GM19025 (cell line): ENCODE results near the gene CDK14.

Experiments
- ATAC-seq: cut with Tn5 transposase; IDR thresholded peaks from one replicate; pipeline ENCODE4 v1.9.1; 2021; ENCODE audit warnings: mild to moderate bottlenecking, low read depth, moderate library complexity; ENCODE audit not compliant: unreplicated experiment

The CDK14 gene

GRCh38 chr7:91030680-91031380, 434.7 kb downstream of the CDK14 start:
- ATAC-seq, result no peak

- no peak for ATAC-seq
Measured at GRCh38 chr7:91031757-91032156, 435.6 kb downstream of the CDK14 start.

- ATAC-seq, result no peak
Measured at GRCh38 chr7:91033574-91033973, 437.5 kb downstream of the CDK14 start.

GRCh38 chr7:91034459-91035368, 438.6 kb downstream of the CDK14 start:
- ATAC-seq, result no peak

- ATAC-seq, result peak; percentile 75
Measured at GRCh38 chr7:91039033-91039432, 442.9 kb downstream of the CDK14 start.

DNA sequence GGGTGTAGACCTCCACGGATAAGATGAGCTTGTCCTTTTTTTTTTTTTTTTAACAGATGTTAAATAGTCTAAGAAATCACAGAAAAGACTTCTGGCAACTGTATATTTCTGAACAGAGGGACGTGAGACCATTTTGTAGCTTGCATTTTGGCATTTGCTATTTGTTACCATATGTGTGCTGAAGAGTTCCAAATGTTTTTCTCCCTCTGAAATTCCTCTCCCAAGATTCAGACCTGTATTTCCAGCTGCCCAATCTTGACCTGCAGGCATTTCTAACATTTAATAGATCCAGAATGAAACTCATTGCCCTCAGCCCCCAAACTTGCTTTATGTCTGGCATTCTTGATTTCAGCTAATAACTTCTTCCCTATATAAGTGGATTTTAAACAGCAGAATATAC, 445.0 kb downstream of the CDK14 start:
- ATAC-seq, result no peak

DNA sequence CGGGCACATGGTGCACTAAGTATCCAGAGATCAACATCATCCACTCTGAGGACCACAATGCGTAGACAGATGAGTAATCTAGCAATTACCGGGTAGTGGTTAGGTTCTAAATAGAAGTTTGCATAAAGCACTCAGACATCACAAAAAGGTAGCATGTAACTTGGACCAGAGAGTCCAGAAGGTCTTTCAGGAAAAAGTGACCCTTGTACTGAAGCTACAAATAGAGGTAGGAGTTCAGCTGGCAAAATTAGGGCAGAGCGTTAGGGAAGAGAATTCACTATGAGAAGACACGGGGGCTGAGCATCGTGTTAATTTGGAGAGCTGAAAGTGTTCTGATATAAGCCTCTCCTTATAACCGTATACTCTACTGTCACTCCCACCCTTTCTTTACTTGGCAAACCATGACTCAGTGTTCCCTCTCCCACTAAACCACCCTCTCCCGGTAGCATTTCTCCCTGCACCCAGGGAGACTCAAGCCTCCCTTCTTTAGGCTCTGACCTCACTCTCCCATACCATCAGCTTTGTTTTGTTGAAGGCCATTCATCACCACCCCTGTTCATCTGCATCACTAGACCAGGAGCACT, 445.9 kb downstream of the CDK14 start:
- no peak for ATAC-seq

DNA sequence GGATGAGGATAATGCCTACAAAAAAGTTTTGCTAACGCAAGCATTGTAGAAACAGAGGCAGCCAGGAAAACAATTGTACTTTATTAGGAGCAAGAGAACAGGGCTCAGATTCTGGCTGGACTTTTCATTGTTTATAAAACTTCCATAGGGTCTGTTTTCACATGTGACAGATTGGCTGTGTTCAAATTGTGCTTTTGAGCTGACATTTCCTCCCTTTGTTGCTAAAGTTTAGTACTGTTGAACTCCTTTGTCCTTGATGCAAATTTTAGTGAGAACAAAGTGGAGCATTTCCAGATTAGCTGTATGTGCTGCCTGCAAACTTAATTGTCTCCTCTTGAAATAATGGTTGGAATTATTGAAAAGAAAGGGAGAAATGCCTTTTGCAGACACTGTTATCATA, 447.1 kb downstream of the CDK14 start:
- ATAC-seq, result no peak

DNA sequence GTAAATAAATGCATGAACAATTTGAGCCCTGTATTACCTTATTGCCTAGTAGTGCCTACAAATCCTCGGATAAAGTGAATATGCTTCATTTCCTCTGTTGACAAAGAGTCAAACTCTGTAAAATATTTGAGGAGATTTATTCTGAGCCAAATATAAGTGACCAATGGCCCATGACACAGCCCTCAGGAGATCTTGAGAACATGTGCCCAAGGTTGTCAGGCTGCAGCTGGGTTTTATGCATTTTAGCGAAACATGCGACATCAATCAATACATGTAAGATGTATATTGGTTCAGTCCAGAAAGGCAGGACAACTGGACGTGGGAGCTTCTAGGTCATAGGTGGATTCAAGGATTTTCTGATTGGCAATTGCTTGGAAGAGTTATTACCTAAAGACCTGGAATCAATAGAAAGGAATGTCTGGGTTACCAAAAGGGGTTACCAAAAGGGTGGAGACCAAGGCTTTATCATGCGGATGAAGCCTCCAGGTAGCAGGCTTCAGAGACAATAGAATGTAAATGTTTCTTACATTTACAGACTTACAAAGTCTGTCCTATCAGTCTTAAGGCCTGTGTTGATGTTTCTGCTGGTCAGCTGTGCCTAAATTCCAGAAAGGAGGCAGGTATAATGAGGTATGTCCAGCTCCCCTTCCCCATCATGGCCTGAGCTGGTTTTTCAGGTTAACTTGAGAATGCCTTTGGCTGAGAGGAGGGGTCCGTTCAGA, 448.0 kb downstream of the CDK14 start:
- no peak for ATAC-seq

DNA sequence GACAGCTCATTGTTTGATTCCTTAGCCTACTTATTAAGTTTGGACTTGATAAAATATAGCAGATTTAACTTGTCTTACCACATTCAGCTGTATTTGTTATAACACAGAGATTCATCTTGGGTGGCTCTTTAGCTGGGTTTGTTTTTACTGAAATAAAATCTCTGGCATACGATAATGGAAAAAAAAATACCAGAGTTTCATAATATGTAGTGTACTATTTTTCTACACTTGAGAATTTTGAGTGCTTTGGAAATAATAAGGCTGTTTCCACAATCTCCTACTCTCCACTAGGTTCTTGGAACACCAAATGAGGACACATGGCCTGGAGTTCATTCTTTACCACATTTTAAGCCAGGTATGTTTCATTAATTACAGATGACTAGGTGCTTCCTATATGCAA, 449.5 kb downstream of the CDK14 start:
- no peak for ATAC-seq

GRCh38 chr7:91046322-91047089, 450.4 kb downstream of the CDK14 start:
- no peak for ATAC-seq

DNA sequence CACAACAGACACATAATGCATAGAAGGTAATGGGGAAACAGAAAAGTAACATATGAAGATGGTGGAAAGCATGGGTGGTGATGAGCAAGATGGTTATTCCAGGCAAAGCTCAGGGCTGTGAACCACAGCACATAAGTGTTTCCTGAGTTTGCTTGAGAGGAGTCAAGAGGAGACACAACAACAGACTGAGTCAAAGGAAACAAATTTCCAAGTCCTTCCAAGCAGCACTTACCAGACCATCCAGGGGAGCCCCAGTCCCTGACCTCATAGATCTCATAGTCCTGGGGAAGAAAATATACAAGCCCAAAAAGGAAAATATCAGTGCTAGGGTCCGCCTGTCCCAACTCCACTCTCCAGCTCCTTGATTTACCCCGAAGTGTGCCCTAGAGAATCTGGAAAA, 451.5 kb downstream of the CDK14 start:
- ATAC-seq, result no peak

DNA sequence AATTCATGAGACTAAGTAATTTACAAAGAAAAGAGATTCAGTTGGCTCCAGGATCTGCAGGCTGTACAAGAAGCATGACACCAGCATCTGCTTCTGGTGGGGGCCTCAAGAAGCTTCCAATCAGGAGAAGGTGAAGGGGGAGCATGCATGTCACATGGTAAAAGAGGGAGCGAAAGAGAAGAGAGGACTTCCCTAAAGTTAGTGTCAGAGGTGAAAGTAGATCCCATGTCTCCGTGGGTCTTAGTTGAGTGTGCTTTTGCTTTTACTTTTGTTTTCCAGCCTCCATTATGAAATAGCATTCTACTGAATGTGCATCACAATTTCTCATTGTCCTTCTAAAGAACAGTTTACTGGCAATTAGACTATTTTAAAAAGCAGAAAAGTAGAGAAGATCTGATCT, 454.6 kb downstream of the CDK14 start:
- peak; percentile 86 for ATAC-seq

DNA sequence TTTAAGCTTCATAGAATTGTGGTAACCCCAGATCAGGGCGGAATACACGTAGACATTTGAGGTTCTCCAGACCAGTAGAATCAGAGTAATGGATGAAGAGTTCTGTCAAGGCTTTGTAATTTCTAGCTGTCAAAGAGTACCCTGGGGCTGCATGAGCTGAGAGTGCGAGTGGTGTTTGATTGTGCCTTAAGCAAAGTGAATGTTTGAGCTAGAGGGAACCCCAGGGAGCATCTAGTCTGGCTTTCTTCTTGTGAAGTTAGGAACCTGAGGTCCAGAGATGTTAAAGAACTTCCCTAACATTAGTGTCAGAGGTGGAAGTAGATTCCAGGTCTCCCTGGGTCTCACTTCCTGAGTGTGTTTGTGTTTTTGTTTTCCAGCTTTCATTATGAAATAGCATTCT, 455.8 kb downstream of the CDK14 start:
- ATAC-seq, result no peak

DNA sequence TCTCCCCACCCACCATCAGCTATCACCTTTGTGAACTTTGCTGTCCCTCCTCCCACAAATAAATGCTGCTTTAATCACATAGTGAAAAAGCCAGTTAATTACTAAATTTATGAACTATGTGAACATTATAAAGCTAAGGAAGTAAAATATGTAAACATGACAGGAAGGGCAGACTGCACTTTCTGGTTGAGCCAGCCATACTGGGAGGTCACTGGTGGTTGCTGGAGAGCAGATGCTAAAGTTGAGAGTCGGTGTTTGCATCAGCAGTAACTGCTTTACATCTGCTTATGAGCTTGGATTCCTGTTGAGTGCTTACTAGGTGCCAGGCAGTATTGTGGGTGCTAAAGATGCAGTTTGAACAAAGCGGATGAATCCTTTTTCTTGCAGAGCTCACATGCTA, 458.3 kb downstream of the CDK14 start:
- no peak for ATAC-seq

DNA sequence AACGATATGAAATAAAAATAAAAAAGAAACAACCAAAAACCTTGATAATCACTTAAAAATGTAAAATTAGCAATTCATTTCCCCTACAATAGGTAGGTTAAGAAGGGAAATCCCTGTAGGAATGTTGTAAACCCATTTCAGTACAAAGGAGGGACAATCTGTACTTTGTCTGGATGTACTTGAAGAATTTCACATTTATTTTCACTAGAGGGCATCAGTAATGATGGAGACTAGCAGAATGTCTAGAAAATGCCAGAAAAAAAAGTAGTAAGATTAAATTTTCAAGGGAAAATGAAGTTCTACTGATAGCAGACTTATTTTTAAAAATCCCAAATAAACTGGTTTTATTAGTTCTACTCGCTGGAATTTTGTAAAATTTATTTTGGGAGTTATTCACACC, 459.1 kb downstream of the CDK14 start:
- no peak for ATAC-seq

DNA sequence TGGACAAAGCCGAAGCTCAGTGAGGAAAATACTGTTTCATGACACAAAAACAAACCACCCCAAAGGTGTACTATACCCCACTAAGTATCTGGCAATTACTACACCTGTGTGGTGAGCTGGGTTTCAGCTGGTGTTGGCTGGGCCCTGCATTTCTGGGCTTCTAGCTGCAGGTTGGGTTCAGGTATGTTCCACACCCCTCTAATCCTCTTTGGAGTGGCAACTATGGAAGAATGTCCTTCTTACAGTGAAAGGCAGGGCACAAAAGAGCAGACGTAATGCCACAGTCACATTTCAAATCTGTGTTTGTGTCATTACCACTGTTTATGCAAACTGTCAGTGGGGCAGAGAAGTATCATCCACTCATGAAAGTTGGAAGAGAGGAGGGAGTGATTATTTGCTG, 466.6 kb downstream of the CDK14 start:
- ATAC-seq, result no peak

GRCh38 chr7:91064052-91064451, 467.9 kb downstream of the CDK14 start:
- ATAC-seq, result no peak

- ATAC-seq, result no peak
Measured at GRCh38 chr7:91064938-91065337, 468.8 kb downstream of the CDK14 start.

- no peak for ATAC-seq
Measured at GRCh38 chr7:91066627-91067026, 470.5 kb downstream of the CDK14 start.
